Aorta (tissue), 5 donors: Measurements from ENCODE around the gene LITAF. TPM values are rescaled to one million over a fixed set of nuclear protein-coding genes. Genes with fewer than 3 reads are reported as not detected.
"Not testable (repeated sequence)": the region's sequence is repeated elsewhere in the genome, so short reads cannot be mapped to it uniquely, and the experiment has no call there.

Source experiments
- ATAC-seq: fragments of 200-7000 bp; cut with Tn5 transposase; one replicate; pipeline ENCODE4 v1.9.1; 2022; ENCODE audit warnings: moderate library complexity; ENCODE audit not compliant: low FRiP score
- DNase-seq, 2 donors: peaks; one replicate each; pipeline ENCODE4 v3.0.0-alpha.2; 2020
- H3K27ac ChIP-seq, 2 donors: one replicate each; pipeline ENCODE4 v1.5.1; 2013; ENCODE audit warnings: low read length in 2 of 2, mild to moderate bottlenecking in 2 of 2, moderate library complexity in 2 of 2, control low read depth in 1 of 2, inconsistent platforms in 1 of 2, low read depth in 1 of 2
- H3K27me3 ChIP-seq, 2 donors: one replicate each; pipeline ENCODE4 v1.6.1; 2013; ENCODE audit warnings: control low read depth in 1 of 2, low read length in 1 of 2, mild to moderate bottlenecking in 1 of 2, moderate library complexity in 1 of 2; ENCODE audit not compliant: insufficient read depth in 2 of 2, control insufficient read depth in 1 of 2
- H3K36me3 ChIP-seq, 2 donors: one replicate each; pipeline ENCODE4 v1.6.1; 2013; ENCODE audit warnings: control low read depth in 1 of 2, low read length in 1 of 2, mild to moderate bottlenecking in 1 of 2; ENCODE audit not compliant: insufficient read depth in 2 of 2, control insufficient read depth in 1 of 2
- H3K4me1 ChIP-seq, 2 donors: one replicate each; pipeline ENCODE4 v1.6.1; 2013; ENCODE audit warnings: low read length in 2 of 2, control low read depth in 1 of 2, mild to moderate bottlenecking in 1 of 2, moderate library complexity in 1 of 2; ENCODE audit not compliant: insufficient read depth in 2 of 2, control insufficient read depth in 1 of 2
- H3K4me3 ChIP-seq, 2 donors: one replicate each; pipeline ENCODE4 v1.5.1; 2013; ENCODE audit warnings: low read length in 2 of 2, control low read depth in 1 of 2, mild to moderate bottlenecking in 1 of 2
- H3K9me3 ChIP-seq: one replicate; pipeline ENCODE4 v1.6.1; 2013; ENCODE audit warnings: mild to moderate bottlenecking, low read length; ENCODE audit not compliant: control insufficient read depth
- WGBS, 2 donors: extraction: QIAGEN DNeasy Blood & Tissue Kit; methylation state at CpG; one replicate each; pipeline ENCODE4 v1.1.7; 2013; 5-methylcytosine and 5-hydroxymethylcytosine counted together
- intact Hi-C, 2 donors: fragments of 100-400 bp; cut with DNase I; formaldehyde crosslinking; loops; one replicate each; pipeline versions ENCODE4 v1.14.2 to v1.15.0; 2022
- polyA plus RNA-seq, 2 donors: library from polyadenylated mRNA; stranded (reverse); fragments of 200-250 nt; gene quantifications; one replicate each; pipeline ENCODE4 v1.2.3, GENCODE V29; 2013
- total RNA-seq, 2 donors: library from RNA; stranded (reverse); fragmentation: NEBNext Ultra II Directional; extraction: Animal tissue kit (Norgen Biotek cat#: 25700); gene quantifications; one replicate each; pipeline ENCODE4 v1.2.1, GENCODE V29; 2021
- donor health status: healthy with polysubstance abuse.
- donor health status: Bipolar disorder and iron deficiency.
- donor health status: DM: no; HTN: no; CAD: no.
- donor health status: DM: no; HTN: no; CAD: no.
- donor health status: DM: yes; HTN: yes; CAD: no.

Gene LITAF
- total and polyA plus RNA-seq, 4 donors, result 83.1 to 157 (median 141) TPM

DNA sequence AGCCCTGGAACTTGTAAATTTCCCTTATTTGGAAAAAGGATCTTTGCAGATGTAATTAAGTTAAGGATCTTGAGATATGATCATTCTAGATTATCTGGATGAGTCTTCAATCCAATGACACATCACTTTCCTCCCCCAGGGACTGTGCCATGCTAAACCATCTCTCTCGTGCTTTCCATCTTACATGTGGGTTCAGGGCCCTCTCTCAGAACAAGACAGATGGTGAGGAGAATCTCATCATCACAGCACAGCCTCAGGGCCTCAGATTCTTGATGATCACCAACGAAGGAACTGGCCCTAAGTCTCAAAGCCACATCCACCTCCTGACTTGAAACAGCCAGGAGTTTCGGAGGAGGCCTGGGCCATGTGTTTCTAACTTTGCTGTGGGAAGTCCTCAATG is 78.7 kb downstream of the LITAF start:
- intact Hi-C loops, result no loop called here
- Histone ChIP-seq H3K27ac (no peak overlapping the region), H3K9me3 (no peaks in the 10 kb centered on the region), H3K36me3 (no peaks in the 10 kb centered on the region), H3K4me3 (no peak overlapping the region), H3K27me3 (no peaks in the 10 kb centered on the region), H3K4me1 (no peaks in the 10 kb centered on the region)
- ATAC-seq, result no peak
- 88 to 89% methylated on average over 3 of the region's 3 CpGs for WGBS, 2 donors
- no peak for DNase-seq

DNA sequence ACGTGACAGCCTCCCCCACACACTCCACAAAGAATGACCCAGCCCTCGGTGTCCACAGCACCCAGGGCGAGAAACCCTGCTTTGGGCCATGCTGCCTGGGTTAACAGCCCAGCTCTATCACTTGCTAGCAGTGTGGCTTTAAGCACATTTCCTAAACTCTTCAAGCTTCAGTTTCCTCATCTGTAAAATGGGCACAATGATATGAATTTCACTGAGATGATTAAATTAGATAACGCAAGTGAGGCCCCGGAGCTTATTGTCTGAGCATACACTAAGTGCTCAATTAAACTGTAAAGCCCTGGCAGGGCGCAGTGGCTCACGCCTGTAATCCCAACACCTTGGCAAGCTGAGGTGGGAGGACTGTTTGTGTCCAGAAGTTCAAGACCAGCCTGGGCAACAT is 79.4 kb downstream of the LITAF start:
- 96% methylated on average over 7 of the region's 7 CpGs for WGBS, 2 donors
- DNase-seq (no peak), ATAC-seq (no peak)
- intact Hi-C loops, result no loop called here
- Histone ChIP-seq H3K36me3 (no peaks in the 10 kb centered on the region), H3K27ac (no peak overlapping the region), H3K9me3 (no peaks in the 10 kb centered on the region), H3K27me3 (no peaks in the 10 kb centered on the region), H3K4me3 (no peak overlapping the region), H3K4me1 (no peaks in the 10 kb centered on the region)

DNA sequence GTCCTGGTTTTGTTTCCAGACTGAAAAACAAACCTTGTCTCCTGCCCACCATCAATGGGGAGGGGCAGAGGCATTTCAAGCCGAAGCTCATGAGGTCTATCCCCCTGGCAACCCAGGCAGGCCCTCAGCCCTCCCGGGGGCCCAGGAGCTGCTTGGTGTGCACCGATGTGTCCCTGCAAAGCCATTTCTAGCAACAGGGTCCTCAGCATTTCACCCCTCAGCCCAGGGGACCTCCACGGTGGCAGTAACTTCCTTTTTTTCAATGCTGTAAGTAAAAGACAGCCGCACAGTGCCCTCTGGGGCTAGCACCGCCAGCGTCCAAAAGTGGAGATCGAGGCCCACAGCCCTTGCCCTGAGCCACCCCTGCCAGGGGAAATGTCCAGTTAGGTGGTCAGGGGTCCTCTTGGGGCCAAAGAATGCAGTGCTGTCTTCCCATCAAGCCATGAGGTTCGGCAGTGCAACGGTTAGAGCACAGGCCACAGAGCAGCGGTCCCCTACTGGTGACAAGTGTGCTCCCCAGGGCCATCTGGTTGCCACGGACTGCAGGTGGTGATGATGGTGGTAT is 79.9 kb downstream of the LITAF start:
- WGBS, 2 donors, result 82 to 83% methylated on average over 12 of the region's 12 CpGs
- ATAC-seq, result no peak
- H3K4me1 ChIP-seq, result no peaks in the 10 kb centered on the region
- no peak overlapping the region for H3K27ac ChIP-seq
- no peaks in the 10 kb centered on the region for H3K9me3 ChIP-seq
- no peak overlapping the region for H3K4me3 ChIP-seq
- intact Hi-C loops, result no loop called here
- no peaks in the 10 kb centered on the region for H3K27me3 ChIP-seq
- DNase-seq, result no peak
- no peaks in the 10 kb centered on the region for H3K36me3 ChIP-seq

DNA sequence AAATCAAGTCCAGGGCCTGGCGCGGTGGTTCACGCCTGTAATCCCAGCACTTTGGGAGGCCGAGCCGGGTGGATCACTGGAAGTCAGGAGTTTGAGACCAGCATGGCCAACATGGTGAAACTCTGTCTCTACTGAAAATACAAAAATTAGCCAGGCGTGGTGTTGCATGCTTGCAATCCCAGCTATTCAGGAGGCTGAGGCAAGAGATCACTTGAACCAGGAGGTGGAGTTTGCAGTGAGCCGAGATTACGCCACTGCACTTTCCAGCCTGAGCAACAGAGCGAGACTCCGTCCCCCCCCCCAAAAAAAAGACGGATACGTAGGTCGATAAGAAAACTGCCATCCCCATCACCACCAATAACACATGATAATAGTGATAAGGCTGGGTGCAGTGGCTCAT is 82.5 kb downstream of the LITAF start:
- intact Hi-C loops, ATAC-seq, H3K4me3 ChIP-seq, H3K9me3 ChIP-seq, DNase-seq, H3K36me3 ChIP-seq, H3K27ac ChIP-seq, H3K27me3 ChIP-seq, H3K4me1 ChIP-seq: not testable (repeated sequence)
- 93 to 96% methylated on average over 13 of the region's 13 CpGs for WGBS, 2 donors

DNA sequence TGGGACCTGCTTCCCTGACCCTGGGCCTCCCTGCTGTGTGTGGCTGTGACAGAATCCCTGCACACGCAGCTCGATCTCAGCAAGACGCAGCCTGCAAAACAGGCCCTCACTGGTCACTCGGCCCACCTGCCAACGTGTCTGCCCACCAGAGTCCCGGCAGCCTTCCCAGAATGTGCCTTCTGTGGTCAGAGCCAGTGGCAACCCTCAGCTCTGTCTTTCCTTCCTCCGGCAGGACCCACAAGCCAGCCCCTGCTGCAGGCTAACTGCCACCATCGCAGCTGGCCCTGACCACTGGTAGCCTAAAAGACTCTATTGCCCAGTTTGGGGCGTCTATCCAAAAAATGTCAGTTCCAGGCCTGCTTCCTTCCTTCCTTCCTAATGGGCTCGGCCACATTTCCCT is 83.2 kb downstream of the LITAF start:
- no peak for ATAC-seq
- Histone ChIP-seq H3K9me3 (no peaks in the 10 kb centered on the region), H3K36me3 (no peaks in the 10 kb centered on the region), H3K4me1 (peaks cover 0 to 2% of the 10 kb centered on the region in 2 donors), H3K4me3 (no peak overlapping the region), H3K27me3 (no peaks in the 10 kb centered on the region), H3K27ac (no peak overlapping the region)
- intact Hi-C loops, result no loop called here
- 32 to 47% methylated on average over 10 of the region's 10 CpGs for WGBS, 2 donors
- no peak for DNase-seq

DNA sequence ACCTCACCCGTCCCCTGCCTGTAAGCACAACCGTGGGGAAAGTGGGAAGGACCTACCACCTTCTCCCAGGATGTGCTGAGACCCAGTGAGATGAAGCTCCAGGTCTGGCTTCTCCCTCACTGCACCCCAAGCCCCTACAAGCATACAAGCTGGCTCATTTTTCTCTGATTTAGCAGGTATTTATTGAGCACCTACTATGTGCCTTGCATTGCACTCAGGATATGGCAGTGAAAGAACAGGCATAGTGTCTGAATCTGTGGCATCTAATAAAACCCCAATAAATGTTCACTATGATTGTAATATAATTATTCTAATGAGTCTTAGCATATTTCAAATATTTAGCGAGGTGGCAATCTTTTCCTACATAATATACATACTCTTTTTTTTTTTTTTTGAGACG is 84.5 kb downstream of the LITAF start:
- 81 to 84% methylated on average over 4 of the region's 4 CpGs for WGBS, 2 donors
- intact Hi-C loops, result no loop called here
- Histone ChIP-seq H3K4me3 (no peak overlapping the region), H3K27me3 (no peaks in the 10 kb centered on the region), H3K36me3 (no peaks in the 10 kb centered on the region), H3K27ac (no peak overlapping the region), H3K9me3 (no peaks in the 10 kb centered on the region), H3K4me1 (peaks cover 0 to 3% of the 10 kb centered on the region in 2 donors)
- DNase-seq (peak in 1 of 2 donors; percentile 57), ATAC-seq (no peak)

DNA sequence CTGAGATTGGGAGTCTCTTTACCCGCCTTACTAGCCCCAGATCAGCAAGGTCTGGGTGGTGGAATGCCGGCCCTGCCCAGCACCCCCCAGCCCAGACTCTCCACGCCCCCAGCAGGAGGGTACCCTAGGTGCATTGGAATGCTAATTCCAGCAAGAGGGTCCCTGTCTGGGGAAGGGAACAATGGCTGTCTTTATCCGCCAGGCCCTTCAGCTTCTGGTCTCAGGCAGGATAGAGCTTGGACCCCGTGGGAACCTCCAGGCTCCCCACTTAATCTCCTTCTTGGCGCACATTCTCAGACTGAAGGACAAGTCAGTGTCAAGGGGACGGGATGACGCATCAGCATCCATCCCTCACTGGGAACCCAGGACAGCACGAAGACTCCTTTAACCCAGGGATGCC is 85.1 kb downstream of the LITAF start:
- no peak overlapping the region for H3K4me3 ChIP-seq
- 82 to 94% methylated on average over 9 of the region's 9 CpGs for WGBS, 2 donors
- DNase-seq, result no peak
- H3K27me3 ChIP-seq, result no peaks in the 10 kb centered on the region
- no peaks in the 10 kb centered on the region for H3K9me3 ChIP-seq
- no peak for ATAC-seq
- H3K27ac ChIP-seq, result no peak overlapping the region
- H3K36me3 ChIP-seq, result no peaks in the 10 kb centered on the region
- intact Hi-C loops, result no loop called here
- H3K4me1 ChIP-seq, result peaks cover 0 to 3% of the 10 kb centered on the region in 2 donors

DNA sequence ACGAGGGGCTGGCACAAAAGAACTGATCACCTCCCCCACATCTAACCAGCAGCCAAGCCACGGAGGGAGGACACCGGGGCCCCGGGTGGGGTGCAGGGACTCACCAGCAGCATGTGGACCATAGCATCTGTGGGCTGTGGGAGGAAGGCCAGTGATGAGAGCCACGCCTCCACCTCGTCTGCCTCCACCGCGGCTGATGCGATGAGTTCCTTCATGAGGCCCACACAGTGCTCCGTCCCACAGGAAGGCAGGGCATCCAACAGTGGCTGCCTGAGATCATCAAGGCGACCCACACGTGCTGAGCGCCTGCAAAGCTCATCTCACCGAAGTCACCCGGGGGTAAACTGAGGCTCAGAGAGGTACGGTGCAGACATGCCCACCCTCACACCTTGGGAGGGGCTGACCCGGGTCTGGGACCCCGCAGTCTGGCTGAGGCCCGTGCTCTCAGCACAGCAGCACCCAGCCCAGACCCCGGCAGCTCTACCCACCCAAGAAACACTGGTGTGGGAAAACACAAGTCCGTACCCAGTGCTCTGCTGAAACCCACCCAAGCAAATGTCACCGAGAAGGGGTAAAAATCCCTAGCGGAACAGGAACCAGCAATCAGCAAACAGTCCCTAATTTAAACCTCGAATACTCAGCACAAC is 85.9 kb downstream of the LITAF start:
- H3K4me1 ChIP-seq, result peaks cover 0 to 3% of the 10 kb centered on the region in 2 donors
- 80 to 90% methylated on average over 24 of the region's 24 CpGs for WGBS, 2 donors
- ATAC-seq (no peak), DNase-seq (peak in 1 of 2 donors; percentile 63)
- H3K27ac ChIP-seq, result no peak overlapping the region
- no peaks in the 10 kb centered on the region for H3K27me3 ChIP-seq
- no peaks in the 10 kb centered on the region for H3K9me3 ChIP-seq
- intact Hi-C loops, result no loop called here
- no peaks in the 10 kb centered on the region for H3K36me3 ChIP-seq
- H3K4me3 ChIP-seq, result no peak overlapping the region
